Iris pigment epithelial cell (primary cell): ENCODE results near the gene SDK1.
"Not testable (repeated sequence)": the region's sequence is repeated elsewhere in the genome, so short reads cannot be mapped to it uniquely, and the experiment has no call there.

Source experiments
- DNase-seq: peaks from one replicate; pipeline ENCODE4 v3.0.0-alpha.2; 2011; ENCODE audit warnings: low read depth

SDK1 gene

GRCh38 chr7:3655635-3656034, 354.6 kb downstream of the SDK1 start:
- no peak for DNase-seq

DNA sequence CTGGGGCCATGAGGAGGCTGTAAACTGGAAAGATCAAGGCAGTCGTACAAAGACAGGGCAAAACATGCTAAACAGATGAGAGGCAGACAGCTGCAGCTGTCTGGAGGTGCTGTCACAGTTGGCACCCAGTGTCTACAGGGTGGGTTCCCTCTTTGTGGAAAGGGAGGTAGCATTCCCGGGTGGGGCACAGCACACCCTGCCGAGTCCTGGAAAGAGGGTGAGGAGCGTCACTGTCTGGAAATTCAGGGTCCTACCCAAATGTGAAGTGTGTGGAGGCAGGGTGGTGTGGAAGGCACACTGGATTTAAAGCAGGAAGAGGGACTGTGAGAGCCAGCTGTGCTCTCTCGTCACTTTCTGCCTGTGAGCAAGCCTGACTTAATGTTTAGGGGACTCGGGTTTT, 356.2 kb downstream of the SDK1 start:
- DNase-seq: no peak

DNA sequence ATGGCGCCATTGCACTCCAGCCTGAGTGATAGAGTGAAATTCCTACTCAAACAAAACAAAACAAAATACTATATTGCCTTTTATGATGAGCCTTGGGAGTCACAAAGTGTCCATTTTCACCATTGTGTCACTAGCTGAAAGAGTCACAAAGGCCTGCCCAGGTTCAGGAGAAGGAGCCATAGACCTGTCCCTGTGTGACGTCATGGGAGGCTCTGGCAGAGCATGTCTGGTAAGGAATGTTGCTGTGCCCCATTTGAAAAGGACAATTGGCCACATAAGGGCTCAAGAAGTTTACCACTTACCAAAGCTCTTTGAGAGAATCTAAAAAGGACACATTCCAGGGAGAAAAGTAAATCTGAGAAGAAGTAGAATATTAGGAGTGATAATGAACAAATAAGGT, 367.7 kb downstream of the SDK1 start:
- no peak for DNase-seq

DNA sequence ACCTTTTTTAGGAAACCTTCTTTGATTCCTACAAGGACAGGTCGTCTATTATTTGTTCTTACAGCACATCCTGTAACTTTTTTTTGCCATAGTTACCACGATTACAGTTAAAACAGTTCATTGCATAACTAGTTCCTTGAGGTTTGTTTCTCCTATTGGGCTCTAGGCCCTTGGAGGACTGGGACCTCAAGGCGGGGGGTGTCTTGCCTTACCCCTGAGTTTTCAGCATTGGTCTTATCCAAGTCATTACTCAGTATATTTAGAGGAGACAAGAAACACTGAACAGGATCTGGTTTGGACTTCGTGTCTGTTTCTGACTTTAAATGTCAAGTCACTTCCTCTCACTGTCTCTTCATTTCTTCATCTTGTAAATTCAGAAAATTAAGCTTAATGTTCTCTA, 369.8 kb downstream of the SDK1 start:
- DNase-seq: peak; percentile 49

- peak; percentile 12 for DNase-seq
These were observed 372.5 kb downstream of the SDK1 start for GRCh38 chr7:3673524-3673923.

GRCh38 chr7:3678314-3678810, 377.3 kb downstream of the SDK1 start:
- no peak for DNase-seq

DNA sequence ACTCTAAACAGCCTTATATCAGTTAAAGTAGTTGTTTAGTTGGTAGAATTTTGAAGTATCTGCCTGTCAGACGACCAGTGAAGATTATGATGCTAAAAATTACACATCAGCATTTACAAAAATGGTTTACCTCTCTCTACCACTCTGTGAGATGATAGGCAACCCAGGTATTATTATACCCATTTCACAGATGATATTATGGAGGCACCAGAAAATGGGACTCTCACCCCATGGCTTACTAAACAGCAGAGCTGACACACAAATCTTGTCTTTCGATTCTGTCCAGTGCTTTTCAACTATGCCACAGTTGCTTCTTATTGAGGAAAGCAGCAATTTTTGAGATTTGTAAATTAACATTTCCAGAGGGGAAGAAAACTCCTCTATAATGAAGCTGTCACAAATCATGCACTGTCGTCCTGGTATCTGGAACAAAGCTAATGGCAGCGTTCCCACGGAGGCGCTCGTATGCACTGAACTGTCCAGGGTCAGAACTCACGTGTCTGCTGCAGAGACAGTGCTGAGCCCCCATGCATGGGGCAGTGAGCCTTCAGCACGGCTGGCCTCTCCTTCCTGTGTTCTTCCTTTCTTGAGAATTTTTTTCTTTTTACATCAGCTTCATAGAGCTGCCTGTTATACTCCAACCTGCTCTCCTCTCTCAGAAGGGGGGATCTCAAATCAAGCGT, 381.1 kb downstream of the SDK1 start:
- DNase-seq: peak; percentile 17

DNA sequence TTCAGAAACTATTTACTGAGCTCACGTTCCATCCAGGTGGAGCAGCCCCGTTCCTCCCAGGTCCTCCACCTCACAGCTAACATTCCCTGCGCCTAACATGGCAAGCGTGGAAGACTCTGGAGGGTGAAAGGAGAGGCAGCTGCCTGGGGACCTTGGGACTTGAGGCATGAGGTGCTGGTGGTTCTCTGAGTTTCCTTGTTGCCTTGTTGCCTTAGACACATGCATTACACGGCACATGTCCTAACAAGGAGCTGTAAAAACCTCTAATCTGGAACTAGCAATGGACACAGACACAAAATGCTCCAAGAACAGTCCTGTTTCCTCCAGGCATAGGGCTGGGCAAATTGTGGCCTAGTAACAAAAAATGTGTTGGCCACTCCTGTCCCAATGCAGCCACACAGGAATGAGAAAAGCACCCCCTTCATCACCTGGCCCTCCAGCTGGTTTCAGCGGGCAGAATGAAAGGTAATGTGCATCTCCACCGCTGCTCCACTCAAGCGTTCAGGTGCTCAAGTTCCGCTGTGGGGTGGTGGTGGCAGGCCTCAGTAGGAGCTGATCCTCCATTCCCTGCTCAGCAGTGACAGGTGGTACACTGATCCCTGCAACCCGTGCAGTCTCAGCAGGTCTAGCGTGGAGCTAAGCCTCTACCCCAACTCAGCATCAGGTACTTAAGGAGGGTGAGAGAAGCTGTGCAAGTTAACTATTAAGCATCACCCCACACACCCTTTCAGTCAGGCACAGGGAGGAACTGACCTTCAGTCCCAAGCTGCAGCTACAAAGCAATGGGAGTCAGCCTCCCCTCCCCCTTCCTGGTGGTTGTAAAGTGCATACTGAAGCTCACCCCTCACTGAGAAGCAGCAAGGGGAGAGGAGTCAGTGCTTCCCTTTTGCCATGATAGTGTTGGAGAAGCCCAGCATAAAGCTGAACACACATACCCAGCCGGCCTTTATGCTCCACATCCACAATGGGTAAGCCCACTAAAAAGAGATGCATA, 382.8 kb downstream of the SDK1 start:
- DNase-seq: no peak

- DNase-seq: no peak
These were observed 387.0 kb downstream of the SDK1 start for GRCh38 chr7:3688071-3688470.

DNA sequence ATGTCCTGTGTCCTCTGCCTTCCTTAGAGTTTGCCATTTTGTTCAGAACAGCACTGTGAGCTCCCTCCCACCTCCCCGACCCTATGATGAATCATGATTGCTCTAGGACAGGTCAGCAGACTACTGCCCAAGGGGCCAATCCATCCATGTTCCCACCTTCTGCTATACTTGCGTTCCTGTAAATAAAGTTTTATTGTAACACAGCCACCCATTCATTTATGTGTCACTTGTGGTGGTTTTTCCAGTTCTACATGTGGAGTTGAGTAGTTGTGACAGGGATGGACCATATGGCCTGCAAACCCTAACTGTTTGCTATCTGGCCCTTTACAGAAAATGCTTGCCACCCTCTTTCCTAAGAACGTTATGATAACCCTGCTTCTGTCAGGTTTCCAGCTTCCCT, 387.8 kb downstream of the SDK1 start:
- DNase-seq: no peak

DNA sequence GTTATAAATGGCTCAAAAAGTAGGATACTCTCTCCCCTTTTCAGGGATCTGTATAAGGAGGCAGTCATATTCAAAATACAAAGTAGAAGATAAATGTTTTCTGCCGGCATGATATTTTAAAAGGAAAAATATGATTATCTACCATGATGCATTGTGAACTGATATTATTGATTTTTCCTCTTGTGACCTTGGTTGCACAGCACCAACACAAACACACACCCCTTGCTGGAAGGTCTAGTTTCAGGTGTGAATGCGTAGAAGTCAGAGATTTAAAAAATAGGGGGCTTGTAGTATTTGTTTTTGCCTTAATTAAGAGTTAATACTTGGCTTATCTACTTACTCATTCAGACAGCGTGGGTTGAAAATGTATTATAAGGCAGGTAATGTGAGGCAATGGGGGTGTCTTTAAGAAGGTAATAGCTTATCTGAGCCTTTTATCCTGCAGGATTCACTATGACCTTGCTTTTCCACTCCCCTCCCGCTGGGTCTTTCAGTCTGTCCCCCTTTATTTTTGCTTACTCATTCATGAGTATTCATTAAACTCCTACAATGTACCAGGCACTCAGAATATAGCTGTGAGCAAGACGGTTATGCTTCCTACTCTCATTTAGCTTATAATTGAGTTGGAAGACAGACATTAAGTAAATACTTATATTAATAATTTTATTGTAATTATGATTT, 390.6 kb downstream of the SDK1 start:
- no peak for DNase-seq

DNA sequence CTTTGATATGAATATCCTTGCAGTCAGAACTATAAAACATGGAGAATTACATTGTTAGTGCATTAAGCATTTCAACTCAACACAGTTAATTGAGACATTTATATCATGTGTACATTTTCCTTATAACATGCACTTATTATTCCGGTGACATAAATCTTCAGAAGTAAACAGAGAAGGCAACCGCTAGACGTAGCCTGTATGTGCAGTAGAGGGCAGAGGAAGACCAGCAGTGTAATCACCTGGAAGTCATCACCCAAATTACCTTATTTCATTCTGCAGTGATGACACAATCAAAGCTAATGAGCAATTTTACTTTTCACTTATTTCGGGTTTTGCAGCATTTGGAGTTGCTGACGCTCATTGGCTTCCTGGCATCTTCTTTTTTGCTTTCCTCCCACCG, 394.6 kb downstream of the SDK1 start:
- no peak for DNase-seq

- no peak for DNase-seq
These were observed 395.1 kb downstream of the SDK1 start for GRCh38 chr7:3696113-3696512.

DNA sequence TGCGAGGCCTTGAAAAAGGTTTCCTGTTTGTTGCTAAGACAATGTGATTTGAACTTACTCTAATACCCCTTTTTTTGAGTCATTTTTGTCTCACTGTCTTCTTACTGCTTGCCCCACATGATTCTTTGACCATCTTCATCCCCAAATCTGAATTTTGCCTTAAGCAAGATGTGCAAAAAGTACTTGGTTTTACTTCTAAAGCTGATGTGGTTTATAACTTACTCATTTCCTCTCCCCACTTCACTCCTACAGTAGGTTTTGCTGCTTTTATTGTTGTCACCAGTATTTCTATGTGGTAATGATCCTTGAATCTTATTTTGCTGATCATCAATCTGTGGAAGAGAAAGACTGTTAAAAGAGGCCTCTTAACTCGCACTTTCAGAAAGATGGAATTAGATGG, 396.4 kb downstream of the SDK1 start:
- DNase-seq: no peak

GRCh38 chr7:3705258-3705657, 404.2 kb downstream of the SDK1 start:
- DNase-seq: no peak

GRCh38 chr7:3706091-3706490, 405.0 kb downstream of the SDK1 start:
- DNase-seq: not testable (repeated sequence)

GRCh38 chr7:3710122-3710521, 409.1 kb downstream of the SDK1 start:
- no peak for DNase-seq

DNA sequence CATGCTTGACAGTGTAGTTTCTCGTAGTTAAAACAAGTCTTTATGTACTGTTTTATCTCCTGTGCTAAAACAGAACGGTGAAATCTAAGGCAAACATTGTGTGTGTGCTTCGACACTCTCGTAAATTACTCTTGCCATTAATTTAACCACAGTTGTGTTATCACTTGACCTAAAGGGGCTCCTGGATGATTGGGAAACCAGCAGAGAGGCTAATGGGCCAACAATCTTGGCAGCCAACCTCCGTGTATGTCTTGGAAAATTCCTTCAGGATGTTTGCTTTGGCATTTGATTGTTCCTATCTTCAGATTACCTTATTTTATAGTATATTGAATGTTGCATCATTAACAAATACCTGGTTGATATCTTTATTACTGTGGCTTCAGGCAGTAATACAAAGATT, 409.5 kb downstream of the SDK1 start:
- DNase-seq: no peak

- DNase-seq: no peak
These were observed 411.8 kb downstream of the SDK1 start for GRCh38 chr7:3712841-3713240.

- no peak for DNase-seq
These were observed 420.4 kb downstream of the SDK1 start for GRCh38 chr7:3721422-3721821.

- DNase-seq: peak; percentile 37
These were observed 421.4 kb downstream of the SDK1 start for GRCh38 chr7:3722396-3722922.
